ENCODE data around the gene RMP24.
"Not testable (repeated sequence)": the region's sequence is repeated elsewhere in the genome, so short reads cannot be mapped to it uniquely, and the experiment has no call there.

RMP24 gene

GRCh38 chr18:36017232-36017631 is 44.8 kb downstream of the RMP24 start:
- Mint-ChIP-seq H3K27me3 (ENCODE audit: insufficient read depth, unreplicated experiment) (no peaks in the 10 kb centered on the region), H3K4me3 (ENCODE audit: unreplicated experiment) (no peak overlapping the region), H3K27ac (ENCODE audit: low read depth, unreplicated experiment) (no peak overlapping the region), H3K4me1 (ENCODE audit: insufficient read depth, unreplicated experiment) (peaks cover 4% of the 10 kb centered on the region), H3K36me3 (ENCODE audit: insufficient read depth, unreplicated experiment) (no peaks in the 10 kb centered on the region), H3K9me3 (ENCODE audit: unreplicated experiment) (no peaks in the 10 kb centered on the region)
- BruUV-seq (replicated peaks) = no TSS peak
- no peak for TF ChIP-seq CTCF (IDR thresholded peaks at IDR 0.05; ENCODE audit: unreplicated experiment)
- POLR2A ChIA-PET = interaction anchor here (0.9 to 2.0 kb wide), 6 partner anchors 9 to 173 kb away, joined by 3 to 8 read pairs (median 4); partner anchors contain the start of genes ELP2, MOCOS and SLC39A6
- no peak for DNase-seq (ENCODE audit: unreplicated experiment)
- CTCF ChIA-PET = interaction anchor here (0.5 to 3.1 kb wide), 33 partner anchors 10 to 793 kb away, joined by 3 to 20 read pairs (median 5); no protein-coding TSS in a partner anchor
- intact Hi-C loops (cut with micrococcal nuclease) = loop anchor here (1.0 to 5.0 kb wide), 4 partner anchors 79 to 268 kb away; partner anchors contain the start of genes ELP2 and SLC39A6

- Mint-ChIP-seq H3K9me3 (ENCODE audit: unreplicated experiment) (no peaks in the 10 kb centered on the region), H3K36me3 (ENCODE audit: insufficient read depth, unreplicated experiment) (peaks cover 17% of the 10 kb centered on the region), H3K4me1 (ENCODE audit: insufficient read depth, unreplicated experiment) (peaks cover 4% of the 10 kb centered on the region), H3K4me3 (ENCODE audit: unreplicated experiment) (no peak overlapping the region), H3K27me3 (ENCODE audit: insufficient read depth, unreplicated experiment) (no peaks in the 10 kb centered on the region), H3K27ac (ENCODE audit: low read depth, unreplicated experiment) (no peak overlapping the region)
- POLR2A ChIA-PET = no interaction called here
- CTCF ChIA-PET = interaction anchor here (0.7 to 1.4 kb wide), 3 partner anchors 25 to 264 kb away, joined by 3 to 4 read pairs (median 4); no protein-coding TSS in a partner anchor
- no peak for DNase-seq (ENCODE audit: unreplicated experiment)
- intact Hi-C loops (cut with micrococcal nuclease) = loop anchor here (10.0 kb wide), 1 partner anchor 735 kb away; no protein-coding TSS in a partner anchor
- no peak for TF ChIP-seq CTCF (IDR thresholded peaks at IDR 0.05; ENCODE audit: unreplicated experiment)
- no TSS peak for BruUV-seq (replicated peaks)
Measured at GRCh38 chr18:36020174-36020711, 47.8 kb downstream of the RMP24 start.

- Mint-ChIP-seq H3K27me3 (ENCODE audit: insufficient read depth, unreplicated experiment) (no peaks in the 10 kb centered on the region), H3K4me1 (ENCODE audit: insufficient read depth, unreplicated experiment) (peaks cover 7% of the 10 kb centered on the region), H3K4me3 (ENCODE audit: unreplicated experiment) (no peak overlapping the region), H3K9me3 (ENCODE audit: unreplicated experiment) (no peaks in the 10 kb centered on the region), H3K36me3 (ENCODE audit: insufficient read depth, unreplicated experiment) (peaks cover 32% of the 10 kb centered on the region), H3K27ac (ENCODE audit: low read depth, unreplicated experiment) (no peak overlapping the region)
- DNase-seq (ENCODE audit: unreplicated experiment) = no peak
- ChIA-PET POLR2A (interaction anchor here (0.9 to 1.6 kb wide), 2 partner anchors 9 to 43 kb away, joined by 3 read pairs; no protein-coding TSS in a partner anchor), CTCF (interaction anchor here (1.0 to 1.1 kb wide), 3 partner anchors 9 to 74 kb away, joined by 3 read pairs; no protein-coding TSS in a partner anchor)
- intact Hi-C loops (cut with micrococcal nuclease) = loop anchor here (10.0 kb wide), 1 partner anchor 731 kb away; no protein-coding TSS in a partner anchor
- BruUV-seq (replicated peaks) = no TSS peak
- no peak for TF ChIP-seq CTCF (IDR thresholded peaks at IDR 0.05; ENCODE audit: unreplicated experiment)
Measured at GRCh38 chr18:36023336-36023735, 50.9 kb downstream of the RMP24 start.

- CTCF ChIA-PET = interaction anchor here (1.0 to 1.5 kb wide), 3 partner anchors 71 to 268 kb away, joined by 3 to 5 read pairs (median 3); no protein-coding TSS in a partner anchor
- not testable (repeated sequence) for H3K4me3 Mint-ChIP-seq (ENCODE audit: unreplicated experiment); BruUV-seq (replicated peaks); H3K27me3 Mint-ChIP-seq (ENCODE audit: insufficient read depth, unreplicated experiment); DNase-seq (ENCODE audit: unreplicated experiment); H3K9me3 Mint-ChIP-seq (ENCODE audit: unreplicated experiment); H3K27ac Mint-ChIP-seq (ENCODE audit: low read depth, unreplicated experiment)
- POLR2A ChIA-PET = interaction anchor here (0.9 kb wide), 1 partner anchor 43 kb away, joined by 3 read pairs; no protein-coding TSS in a partner anchor
- intact Hi-C loops (cut with micrococcal nuclease) = loop anchor here (10.0 kb wide), 1 partner anchor 731 kb away; no protein-coding TSS in a partner anchor
- H3K36me3 Mint-ChIP-seq (ENCODE audit: insufficient read depth, unreplicated experiment) = peaks cover 39% of the 10 kb centered on the region
- peaks cover 13% of the 10 kb centered on the region for H3K4me1 Mint-ChIP-seq (ENCODE audit: insufficient read depth, unreplicated experiment)
Measured at GRCh38 chr18:36024241-36024640, 51.8 kb downstream of the RMP24 start.
